Hepatic stellate cell (primary cell): ENCODE results near the gene TSPAN16.
A peak's percentile ranks its signal among the peaks of the same experiment; 100 is the strongest.

Experiments used
- DNase-seq: peaks from one replicate; pipeline ENCODE4 v3.0.0; 2011; ENCODE audit warnings: low spot score

The TSPAN16 gene

DNA sequence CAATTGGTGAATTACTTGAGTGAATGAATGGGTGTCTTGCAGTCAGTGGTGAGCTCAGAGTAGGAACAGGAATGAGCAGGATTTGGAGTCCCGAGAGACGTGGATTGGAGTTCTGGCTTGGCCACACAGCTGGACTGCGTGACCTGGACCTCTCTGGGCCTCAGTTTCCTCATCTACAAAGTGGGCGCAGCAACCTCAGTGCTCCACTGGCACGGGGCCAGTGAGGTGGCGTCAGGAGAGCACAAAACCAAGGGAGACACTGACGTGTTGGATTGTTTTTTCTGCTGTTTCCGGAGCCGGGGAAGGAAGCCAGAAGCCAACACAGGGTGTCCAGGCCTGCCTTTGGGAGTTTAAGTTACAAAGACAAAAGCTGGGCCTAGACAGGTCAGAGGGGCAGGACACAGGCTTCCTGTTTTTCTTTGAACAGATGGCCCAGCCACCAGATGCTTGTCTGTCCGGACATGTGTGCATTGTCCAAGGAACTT is 27.1 kb upstream of the TSPAN16 start:
- DNase-seq, result peak; percentile 83

- no peak for DNase-seq
These were observed 26.6 kb upstream of the TSPAN16 start for GRCh38 chr19:11269408-11269807.

- no peak for DNase-seq
These were observed 22.7 kb upstream of the TSPAN16 start for GRCh38 chr19:11273296-11273695.

GRCh38 chr19:11273989-11274388 is 22.0 kb upstream of the TSPAN16 start:
- DNase-seq, result no peak

DNA sequence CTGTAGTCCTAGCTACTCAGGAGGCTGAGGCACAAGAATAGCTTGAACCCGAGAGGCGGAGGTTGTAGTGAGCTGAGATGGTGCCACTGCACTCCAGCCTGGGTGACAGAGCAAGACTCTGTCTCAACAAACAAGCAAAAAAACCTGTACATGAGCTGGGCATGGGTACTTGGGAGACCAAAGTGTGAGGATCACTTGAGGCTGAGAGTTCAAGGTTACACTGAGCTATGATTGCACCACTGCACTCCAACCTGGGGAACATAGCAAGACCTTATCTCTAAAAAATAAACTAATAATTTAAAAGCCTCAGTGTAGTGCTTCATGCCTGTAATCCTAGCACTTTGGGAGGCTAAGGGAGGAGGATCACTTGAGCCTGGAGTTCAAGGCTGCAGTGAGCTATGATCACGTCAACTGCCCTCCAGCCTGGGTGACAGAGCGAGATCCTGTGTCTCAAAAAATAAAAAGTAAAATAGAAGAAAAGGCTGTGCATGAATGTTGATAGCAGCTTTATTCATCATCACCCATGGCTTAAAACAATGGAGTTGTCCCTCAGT is 21.4 kb upstream of the TSPAN16 start:
- no peak for DNase-seq

GRCh38 chr19:11278670-11279069 is 17.3 kb upstream of the TSPAN16 start:
- DNase-seq, result no peak

DNA sequence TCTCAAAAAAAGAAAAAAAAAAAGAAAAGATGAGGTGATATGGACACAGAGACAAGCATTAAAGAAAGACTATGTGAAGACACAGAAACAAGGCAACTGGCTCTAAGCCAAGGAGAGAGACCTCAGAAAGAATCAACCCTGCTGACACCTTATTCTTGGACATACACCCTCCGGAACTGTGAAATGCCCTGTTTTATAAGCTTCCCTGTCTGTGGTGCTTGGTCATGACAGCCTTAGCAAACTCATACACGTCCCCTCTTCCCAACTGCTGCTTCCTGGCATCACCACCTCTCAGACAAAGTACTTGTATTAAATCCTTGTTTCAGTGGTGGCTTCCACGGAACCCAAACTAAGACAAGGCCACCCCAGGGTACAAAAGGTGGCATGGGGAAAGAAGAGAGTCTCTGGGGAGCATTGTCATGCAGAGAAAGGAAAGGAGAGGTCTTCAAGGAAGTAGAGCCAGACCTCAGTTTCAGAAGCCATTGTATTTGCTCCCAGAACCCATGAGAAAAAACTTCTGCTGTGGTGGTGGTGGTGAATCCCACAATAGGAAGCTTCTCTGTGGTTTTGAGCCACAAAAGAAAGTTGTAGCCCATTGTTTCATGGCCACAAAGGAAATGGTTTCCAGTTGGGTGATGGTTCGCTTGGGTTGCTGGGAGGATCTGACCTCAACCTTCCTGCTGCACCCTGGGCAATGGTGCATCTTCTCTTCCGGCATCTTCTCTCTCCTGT is 16.3 kb upstream of the TSPAN16 start:
- DNase-seq, result no peak

DNA sequence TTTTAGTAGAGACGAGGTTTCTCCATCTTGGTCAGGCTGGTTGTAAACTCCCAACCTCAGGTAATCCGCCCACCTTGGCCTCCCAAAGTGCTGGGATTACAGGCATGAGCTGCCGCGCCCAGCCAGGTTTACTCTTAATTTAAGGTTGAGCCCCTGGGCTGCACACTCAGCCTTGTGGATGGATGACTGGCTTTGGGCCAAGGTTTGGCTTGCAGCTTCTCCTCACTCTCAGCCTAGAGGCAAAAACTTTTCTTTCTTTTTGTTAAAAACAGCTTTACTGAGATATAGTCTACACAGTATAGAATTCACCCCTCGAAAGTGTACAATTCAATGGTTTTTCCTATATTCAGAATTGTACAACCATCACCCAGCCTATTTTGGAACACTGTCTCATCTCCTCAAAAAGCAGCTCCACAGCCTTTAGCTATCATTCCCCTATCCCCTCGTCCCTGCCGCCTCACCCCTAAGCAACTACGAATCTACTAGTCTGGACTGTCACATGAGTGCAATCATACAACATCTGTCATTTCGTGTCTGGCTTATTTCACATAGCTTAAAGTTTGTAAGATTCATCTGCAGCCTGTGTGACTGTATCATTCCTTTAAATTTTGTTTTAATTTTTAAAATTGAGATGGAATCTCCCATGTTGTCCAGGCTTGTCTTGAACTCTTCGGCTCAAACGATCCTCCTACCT is 14.5 kb upstream of the TSPAN16 start:
- peak; percentile 47 for DNase-seq

DNA sequence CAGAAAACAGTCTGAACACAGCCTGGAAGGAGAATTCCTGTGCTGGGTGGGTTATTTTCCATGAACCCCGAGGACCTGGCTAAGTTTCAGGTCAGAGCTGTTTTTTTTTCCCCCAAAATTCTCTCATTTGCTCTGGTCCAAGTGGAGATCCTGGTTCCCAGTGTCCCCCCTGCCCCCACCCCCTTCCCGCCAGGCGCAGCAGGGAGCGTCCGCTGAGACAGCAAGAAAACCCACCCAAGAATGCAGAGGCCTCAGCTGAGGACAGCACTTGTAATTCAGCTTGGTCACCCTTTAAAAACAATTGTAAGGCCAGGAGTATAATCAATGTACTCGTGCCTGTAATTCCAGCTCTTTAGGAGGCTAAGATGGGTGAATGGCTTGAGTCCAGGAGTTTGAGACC is 11.4 kb upstream of the TSPAN16 start:
- DNase-seq, result no peak

- DNase-seq, result peak; percentile 70
These were observed 9.5 kb upstream of the TSPAN16 start for GRCh38 chr19:11286312-11286974.

DNA sequence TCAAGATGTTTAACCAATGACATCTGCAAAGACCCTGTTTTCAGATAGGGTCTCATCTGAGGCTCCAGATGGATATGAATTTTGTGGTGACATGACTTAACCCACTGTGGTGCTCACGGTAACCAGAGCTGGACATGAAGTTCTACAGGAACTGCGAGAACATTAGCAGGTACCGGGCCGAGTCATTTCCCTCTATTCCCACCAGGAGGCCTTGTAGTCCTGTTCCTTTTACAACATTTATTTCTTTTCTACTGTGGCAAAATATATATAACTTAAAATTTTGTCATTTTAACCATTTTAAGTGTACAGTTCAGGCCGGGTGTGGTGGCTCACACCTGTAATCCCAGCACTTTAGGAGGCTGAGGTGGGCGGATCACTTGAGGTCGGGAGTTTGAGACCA is 7.6 kb upstream of the TSPAN16 start:
- peak; percentile 59 for DNase-seq

DNA sequence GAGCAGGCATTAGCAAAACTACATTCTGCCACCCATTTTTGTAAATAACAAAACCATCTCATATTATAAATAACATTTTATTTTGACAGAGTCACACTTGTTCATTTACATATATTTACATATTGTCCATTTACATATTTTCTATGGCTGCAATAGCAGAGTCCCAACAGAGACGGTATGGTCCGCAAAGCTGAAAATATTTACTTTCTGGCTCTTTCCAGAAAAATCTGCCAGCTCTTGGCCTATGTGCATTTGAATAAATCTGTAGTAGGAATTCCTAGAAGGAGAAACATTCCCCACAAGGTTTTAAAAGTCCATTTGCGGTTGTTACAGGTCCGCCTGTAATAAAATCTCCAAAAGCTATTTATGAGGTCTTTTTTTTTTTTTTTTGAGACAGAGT is 5.7 kb upstream of the TSPAN16 start:
- no peak for DNase-seq

GRCh38 chr19:11291415-11291814 is 4.5 kb upstream of the TSPAN16 start:
- no peak for DNase-seq

- DNase-seq, result no peak
These were observed 4.0 kb upstream of the TSPAN16 start for GRCh38 chr19:11291991-11292390.

- DNase-seq, result peak; percentile 89
These were observed 2.2 kb upstream of the TSPAN16 start for GRCh38 chr19:11293433-11294389.

DNA sequence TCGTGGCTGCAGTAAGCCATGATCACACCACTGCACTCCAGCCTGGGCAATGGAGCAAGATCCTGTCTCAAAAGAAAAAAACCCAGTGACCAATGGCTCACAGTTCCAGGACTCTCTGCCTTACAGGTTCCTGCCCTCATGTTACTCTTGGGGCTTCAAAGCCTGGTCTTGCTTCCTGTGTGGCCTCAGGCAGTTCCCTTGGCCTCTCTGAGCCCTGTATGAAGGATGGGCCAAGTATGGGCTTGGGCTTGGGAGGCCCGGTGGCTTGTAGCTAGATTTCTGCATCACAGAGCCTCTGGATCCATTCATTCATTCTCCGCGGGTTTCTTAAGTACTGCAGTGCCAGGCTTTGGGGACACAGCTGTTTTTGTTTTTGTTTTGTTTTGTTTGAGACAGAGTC is 780 bp upstream of the TSPAN16 start:
- no peak for DNase-seq

DNA sequence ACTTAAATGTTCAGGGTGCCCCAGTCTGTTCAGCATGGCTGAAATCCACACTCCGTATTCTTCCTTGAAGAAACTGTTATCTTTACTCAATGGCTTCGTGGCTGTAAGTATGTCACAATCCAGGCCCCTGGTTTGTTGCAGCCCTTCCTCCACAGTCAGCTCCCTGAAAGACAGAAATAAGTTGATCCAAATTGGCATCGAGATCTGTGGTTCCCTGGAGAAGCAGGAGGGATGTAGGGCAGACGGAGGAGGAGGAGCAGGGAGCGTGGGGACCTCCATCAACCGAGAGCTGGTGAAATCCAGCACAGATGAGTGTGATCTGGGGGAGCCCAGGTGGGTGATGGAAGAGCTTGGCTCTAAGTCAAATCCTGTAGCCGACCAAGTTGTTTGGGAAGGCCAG is 304 bp downstream of the TSPAN16 start:
- no peak for DNase-seq

- no peak for DNase-seq
These were observed 4.2 kb downstream of the TSPAN16 start for GRCh38 chr19:11299946-11300810.

DNA sequence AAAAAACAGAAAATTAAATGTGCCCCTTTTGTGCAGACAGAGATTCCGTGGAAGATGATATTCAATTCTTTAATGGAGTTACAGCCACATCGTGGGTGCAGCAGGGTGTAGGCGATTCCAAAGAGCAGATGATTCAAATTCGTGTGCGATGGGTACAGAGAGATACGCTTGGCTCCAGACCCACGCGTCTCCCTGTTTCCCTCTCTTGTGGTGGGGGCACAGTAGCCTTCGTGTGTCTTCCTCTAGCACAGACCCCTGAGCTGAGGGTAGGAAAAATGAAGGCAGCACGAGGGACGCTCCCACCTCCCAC is 4.8 kb downstream of the TSPAN16 start:
- DNase-seq, result no peak

DNA sequence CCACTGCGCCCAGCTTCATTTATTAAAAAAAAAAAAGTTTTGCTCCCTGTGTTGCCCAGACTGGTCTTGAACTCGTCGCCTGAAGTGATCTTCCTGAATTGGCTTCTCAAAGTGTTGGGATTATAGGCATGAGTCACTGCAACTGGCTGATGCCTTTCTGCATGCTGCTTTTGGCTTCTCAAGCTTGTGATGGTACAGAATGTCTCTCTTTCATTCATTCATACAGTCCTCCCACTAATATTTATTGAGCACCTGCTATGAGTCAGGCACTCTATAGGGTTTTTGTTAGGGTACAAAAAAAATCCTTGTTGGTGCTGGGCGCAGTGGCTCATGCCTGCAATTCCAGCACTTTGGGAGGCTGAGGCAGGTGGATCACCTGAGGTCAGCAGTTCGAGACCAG is 9.0 kb downstream of the TSPAN16 start:
- DNase-seq, result no peak

GRCh38 chr19:11306337-11306736 is 10.4 kb downstream of the TSPAN16 start:
- DNase-seq, result no peak
